ENCODE measurements around the gene ANKRD49.

ANKRD49 gene

DNA sequence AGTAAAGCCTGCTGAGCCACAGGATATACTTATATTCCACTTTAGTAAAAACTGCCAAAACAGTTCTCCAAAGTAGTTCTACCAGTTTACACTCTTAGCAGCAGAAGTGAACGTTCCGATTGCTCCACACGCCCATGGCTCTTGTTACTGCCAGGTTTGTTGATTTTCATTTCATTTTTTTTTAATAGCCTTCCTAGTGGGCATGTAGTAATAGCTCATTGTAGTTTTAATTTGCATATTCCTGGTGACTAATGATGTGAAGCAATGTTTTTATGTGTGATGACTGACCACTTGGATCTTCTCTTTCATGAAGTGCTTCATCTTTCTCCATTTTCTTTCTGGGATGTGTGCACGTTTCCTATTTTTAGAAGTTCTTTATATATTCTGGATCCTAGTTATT lies 13.7 kb downstream of the ANKRD49 start:
- peak; percentile 38 for DNase-seq (ENCODE audit: low read depth)

GRCh38 chr11:94511932-94512781 lies 18.4 kb downstream of the ANKRD49 start, which contains the start of gene C11orf97:
C11orf97 (plus strand) TSS chr11:94512461; CDS start chr11:94512529, 68 bp downstream.
- peak; percentile 63 for DNase-seq (ENCODE audit: low read depth)

GRCh38 chr11:94513091-94513490 lies 19.3 kb downstream of the ANKRD49 start:
- DNase-seq (ENCODE audit: low read depth) = peak; percentile 13

DNA sequence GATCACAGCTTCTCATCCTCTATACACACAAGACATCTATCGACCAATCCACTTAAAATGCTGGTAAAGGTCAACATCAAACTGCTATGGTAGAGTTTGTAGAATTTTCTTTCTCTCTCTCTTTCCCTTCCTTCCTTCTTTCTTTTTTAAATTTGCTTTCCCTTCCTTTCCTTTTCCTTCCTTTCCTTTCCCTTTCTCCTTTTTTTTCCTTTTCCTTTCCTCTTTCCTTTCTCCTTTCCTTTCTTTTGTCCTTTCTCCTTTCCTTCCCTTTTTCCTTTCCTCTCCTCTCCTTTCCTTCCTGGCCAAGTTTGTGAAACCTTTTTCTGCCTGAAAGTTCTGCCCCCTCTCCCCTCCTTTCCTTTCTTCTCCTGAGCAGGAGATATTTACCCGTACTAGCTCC lies 21.6 kb downstream of the ANKRD49 start:
- DNase-seq (ENCODE audit: low read depth) = no peak

GRCh38 chr11:94516725-94517124 lies 22.9 kb downstream of the ANKRD49 start:
- no peak for DNase-seq (ENCODE audit: low read depth)

- no peak for DNase-seq (ENCODE audit: low read depth)
Observed at GRCh38 chr11:94518300-94518699, 24.5 kb downstream of the ANKRD49 start.

- peak; percentile 64 for DNase-seq (ENCODE audit: low read depth)
Observed at GRCh38 chr11:94519478-94520084, 25.8 kb downstream of the ANKRD49 start.

GRCh38 chr11:94521684-94522083 lies 27.9 kb downstream of the ANKRD49 start:
- DNase-seq (ENCODE audit: low read depth) = peak; percentile 41

GRCh38 chr11:94524341-94524740 lies 30.6 kb downstream of the ANKRD49 start:
- no peak for DNase-seq (ENCODE audit: low read depth)

- peak; percentile 50 for DNase-seq (ENCODE audit: low read depth)
Observed at GRCh38 chr11:94525546-94526324, 32.0 kb downstream of the ANKRD49 start.

GRCh38 chr11:94526645-94527438 lies 33.1 kb downstream of the ANKRD49 start:
- DNase-seq (ENCODE audit: low read depth) = no peak

- DNase-seq (ENCODE audit: low read depth) = no peak
Observed at GRCh38 chr11:94528551-94528950, 34.8 kb downstream of the ANKRD49 start.

DNA sequence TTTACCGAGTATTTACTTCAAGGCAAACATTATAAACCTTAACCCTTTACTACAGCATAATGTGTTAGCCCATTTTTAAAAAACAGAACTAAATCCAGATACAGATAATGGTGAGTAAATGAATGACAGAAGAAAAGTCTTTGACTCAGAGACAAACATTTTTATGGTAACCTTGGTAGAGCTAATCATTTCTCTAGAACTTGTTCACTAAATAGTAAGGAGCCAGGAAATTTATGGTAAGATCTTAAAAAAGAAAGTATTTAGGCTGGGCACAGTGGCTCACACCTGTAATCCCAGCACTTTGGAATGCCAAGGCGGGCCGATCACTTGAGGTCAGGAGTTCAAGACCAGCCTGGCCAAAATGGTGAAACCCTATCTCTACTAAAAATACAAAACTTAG lies 38.4 kb downstream of the ANKRD49 start:
- DNase-seq (ENCODE audit: low read depth) = no peak

GRCh38 chr11:94533206-94533605 lies 39.4 kb downstream of the ANKRD49 start:
- DNase-seq (ENCODE audit: low read depth) = no peak

- no peak for DNase-seq (ENCODE audit: low read depth)
Observed at GRCh38 chr11:94533696-94534630, 40.2 kb downstream of the ANKRD49 start.

DNA sequence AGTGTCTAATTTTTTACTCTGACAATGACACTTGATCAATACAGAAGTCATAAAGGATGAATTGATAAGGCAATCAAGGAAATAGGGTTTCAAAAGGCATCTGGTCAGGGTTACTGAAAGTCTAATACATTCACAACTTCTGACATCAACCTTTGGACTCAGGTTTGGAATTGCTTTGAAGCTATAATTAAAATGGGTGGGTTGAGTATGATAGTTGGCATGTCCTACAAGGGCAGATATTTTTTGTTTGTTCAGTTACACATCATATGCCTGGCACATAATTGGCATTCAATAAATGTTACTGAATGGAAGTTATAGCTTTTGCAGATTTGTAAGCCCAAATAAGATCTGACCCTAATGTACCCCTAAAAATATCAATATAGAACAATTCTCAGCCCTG lies 42.6 kb downstream of the ANKRD49 start:
- DNase-seq (ENCODE audit: low read depth) = no peak

DNA sequence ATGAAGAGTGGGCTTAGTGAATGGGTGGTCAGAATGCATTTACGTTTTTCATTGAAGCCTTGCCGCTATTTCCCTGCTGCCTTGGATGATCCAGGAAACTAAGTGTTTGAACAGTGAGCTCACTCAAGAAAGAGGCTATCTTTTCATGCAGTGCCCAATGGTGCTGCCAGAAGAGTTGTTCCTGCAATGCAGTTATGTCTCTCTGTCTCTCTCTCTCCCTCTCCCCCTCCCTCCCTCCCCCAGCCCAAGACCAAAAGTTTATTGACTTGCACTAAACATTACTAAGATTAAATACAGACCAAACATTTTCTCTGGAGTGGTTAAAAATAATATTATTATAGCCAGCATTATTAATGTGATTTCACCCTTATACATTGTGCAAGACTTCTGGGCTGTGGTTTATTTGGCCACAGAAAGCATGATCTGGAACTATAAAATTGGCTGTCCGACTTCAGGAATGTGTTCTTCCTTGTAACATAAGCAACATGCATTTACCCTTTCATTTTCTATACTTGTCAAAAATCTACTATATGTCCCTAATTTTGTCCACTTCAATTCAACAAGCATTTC lies 43.3 kb downstream of the ANKRD49 start:
- DNase-seq (ENCODE audit: low read depth) = peak; percentile 6

DNA sequence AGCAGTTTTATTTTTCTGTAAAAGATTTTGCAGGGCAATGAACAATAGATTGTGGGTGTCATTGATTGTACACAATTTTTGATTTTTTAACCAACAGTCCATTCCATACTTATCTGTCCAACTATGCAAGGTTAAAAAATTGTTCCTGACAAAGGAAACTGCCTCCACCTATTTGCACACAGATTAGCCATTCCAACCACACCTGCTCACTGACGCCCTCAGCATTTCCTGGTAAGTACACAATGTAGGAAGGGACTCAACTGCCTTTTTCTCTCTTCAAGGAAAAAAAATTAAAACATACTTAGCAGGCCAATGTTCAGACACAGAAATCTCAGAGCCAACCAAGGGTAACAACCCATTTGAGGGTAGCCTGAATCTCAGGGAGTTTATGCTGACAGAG lies 45.6 kb downstream of the ANKRD49 start:
- DNase-seq (ENCODE audit: low read depth) = no peak

DNA sequence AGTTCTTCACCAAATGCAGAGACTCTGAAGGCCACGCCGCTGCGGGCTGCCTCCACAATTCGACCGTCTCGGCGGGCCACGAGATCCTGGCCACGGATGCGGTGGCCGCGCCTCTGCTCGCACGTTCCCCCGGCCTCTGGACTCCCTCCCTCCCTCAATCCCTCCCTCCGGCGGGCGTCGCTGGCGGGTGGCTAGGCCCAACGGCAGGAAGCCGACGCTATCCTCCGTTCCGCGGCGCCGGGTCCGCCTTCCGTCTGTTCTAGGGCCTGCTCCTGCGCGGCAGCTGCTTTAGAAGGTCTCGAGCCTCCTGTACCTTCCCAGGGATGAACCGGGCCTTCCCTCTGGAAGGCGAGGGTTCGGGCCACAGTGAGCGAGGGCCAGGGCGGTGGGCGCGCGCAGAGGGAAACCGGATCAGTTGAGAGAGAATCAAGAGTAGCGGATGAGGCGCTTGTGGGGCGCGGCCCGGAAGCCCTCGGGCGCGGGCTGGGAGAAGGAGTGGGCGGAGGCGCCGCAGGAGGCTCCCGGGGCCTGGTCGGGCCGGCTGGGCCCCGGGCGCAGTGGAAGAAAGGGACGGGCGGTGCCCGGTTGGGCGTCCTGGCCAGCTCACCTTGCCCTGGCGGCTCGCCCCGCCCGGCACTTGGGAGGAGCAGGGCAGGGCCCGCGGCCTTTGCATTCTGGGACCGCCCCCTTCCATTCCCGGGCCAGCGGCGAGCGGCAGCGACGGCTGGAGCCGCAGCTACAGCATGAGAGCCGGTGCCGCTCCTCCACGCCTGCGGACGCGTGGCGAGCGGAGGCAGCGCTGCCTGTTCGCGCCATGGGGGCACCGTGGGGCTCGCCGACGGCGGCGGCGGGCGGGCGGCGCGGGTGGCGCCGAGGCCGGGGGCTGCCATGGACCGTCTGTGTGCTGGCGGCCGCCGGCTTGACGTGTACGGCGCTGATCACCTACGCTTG lies 50.2 kb downstream of the ANKRD49 start, which contains the start of gene FUT4:
TSS of gene FUT4 (plus strand) at position 227 of the 951 bp plus-strand sequence. CDS start at position 440, 213 bp downstream.
- peak; percentile 89 for DNase-seq (ENCODE audit: low read depth)

Measured in ELR (cell line).